GM10266 (cell line): ENCODE measurements around the gene CMC4.

Source experiments
- DNase-seq: peaks from one replicate; pipeline ENCODE4 v3.0.0; 2012; ENCODE audit errors: extremely low spot score
- CTCF ChIP-seq: IDR thresholded peaks from 2 replicates; pipeline ENCODE4 v1.5.1; 2012; ENCODE audit warnings: mild to moderate bottlenecking, low read depth; ENCODE audit not compliant: control insufficient read depth, insufficient read depth; ENCODE audit errors: missing control alignments

The CMC4 gene

GRCh38 chrX:155023907-155024833 is 46.8 kb downstream of the CMC4 start:
- TF ChIP-seq CTCF, result no peak
- DNase-seq, result no peak

GRCh38 chrX:155022585-155022984 is 48.4 kb downstream of the CMC4 start, which contains the start of gene F8:
F8 (minus strand) TSS chrX:155022723; CDS start chrX:155022552, 171 bp downstream.
- no peak for TF ChIP-seq CTCF

GRCh38 chrX:155020591-155020990 is 50.3 kb downstream of the CMC4 start:
- no peak for TF ChIP-seq CTCF
- no peak for DNase-seq

More at GRCh38 chrX:155022585-155022984, 48.4 kb downstream of the CMC4 start, which contains the start of gene F8:
- no peak for DNase-seq
